Measurements from ENCODE around the gene MOXD1.

The MOXD1 gene

GRCh38 chr6:132400883-132401617 is at the start of gene MOXD1:
Gene MOXD1 (minus strand): TSS chr6:132401475. CDS start chr6:132401426, 49 bp downstream.
- DNase-seq: no peak

DNA sequence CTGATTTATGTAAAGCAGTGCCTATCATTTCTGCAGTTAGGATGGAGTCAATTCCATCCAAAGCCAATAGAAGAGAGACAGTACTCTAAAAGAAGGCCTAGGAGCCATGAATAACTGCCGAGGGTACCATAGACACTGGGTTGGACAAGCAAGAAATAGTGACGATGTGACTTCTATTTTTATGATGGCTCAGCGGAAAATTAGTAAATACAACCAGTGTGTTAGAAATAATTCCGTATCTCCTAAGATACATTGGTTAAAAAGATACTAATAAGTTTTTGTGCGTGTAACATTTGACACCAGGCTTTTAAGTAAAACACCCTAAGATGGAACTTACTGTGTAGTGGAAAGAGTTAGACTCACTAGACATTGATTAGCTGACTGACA is 45.6 kb upstream of the MOXD1 start:
- DNase-seq: no peak

DNA sequence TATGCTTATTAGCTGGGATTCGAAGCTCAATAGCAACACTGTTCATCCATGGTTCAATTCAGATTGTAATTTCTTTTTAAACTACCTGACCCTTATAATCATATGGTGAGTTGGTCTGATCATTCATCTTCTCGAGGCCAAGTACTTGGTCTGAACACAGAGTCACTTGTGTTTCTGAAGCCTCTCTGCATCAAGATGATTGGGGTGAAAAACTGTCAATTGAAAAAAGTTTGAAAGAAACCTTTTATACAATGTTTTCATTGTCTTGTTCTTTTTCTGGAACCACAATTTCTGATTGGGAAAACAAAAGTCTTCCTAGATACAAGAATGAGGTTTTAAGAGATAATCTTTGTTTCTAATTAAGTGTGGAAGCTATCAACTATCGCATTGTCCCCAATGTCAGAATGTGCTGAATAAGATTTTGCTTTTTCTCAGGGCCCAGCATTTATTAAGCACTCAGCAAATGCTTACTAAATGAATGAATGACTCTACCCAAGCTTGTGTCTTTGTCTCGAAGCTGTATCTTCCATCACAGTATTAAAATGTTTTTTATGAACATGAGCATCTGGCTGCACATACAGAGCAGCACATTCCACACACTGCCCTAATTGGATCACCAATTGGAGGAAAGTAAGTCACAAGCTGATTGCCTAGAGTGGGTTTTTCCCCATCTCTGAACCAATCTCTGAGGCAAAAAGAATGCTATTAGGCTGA is 45.0 kb upstream of the MOXD1 start:
- no peak for DNase-seq

DNA sequence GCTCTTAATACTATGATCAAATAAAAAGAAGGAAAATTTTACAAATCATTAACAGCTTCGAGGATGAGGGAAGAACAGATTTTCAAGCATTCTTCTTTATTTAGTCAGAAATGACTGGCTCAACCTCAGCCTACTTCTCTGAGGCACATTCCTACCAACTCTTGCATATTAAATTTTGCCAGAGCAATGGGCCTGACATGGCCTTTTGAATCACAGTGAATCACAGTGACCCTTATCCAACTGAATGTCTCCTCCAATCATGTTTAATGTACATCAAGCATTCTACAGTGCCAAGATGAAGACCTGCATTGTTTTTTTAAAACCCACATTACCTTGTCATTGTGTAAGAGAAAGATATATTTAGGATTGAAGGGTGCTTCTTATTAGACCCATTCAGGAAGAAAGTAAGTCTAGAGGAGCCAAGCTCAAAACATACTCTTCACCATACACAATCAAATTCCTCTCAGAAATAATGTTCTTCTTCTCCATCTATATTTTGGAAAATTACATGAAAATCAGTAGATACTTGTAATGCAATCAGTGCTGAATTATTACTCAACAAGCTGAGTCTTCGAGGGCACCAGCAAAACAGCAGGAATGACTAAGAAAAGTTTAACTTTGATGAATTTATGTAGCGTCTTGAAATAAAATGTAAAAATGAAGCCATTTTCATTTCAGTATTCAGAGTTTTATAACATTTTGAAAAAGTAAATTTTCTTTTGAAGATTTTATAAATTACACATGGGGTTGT is 44.1 kb upstream of the MOXD1 start:
- DNase-seq: no peak

DNA sequence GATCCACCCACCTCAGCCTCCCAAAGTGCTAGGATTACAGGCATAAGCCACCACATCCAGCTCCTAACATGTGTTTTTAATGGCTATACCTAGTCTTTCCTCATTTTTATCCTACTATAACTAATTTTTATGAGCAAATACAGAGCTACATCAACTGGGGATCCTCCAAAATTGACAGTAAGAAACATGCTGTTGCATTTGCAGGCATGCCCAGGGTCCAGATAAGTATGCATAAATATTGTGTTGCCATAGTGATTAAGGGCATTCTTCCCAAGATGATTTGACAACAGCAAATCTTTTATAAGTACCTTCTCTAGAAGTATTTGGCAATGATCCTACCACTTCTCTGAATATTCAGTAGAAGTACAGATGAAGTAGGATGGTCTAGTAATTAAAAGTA is 41.9 kb upstream of the MOXD1 start:
- DNase-seq: no peak

- DNase-seq: no peak
Measured at GRCh38 chr6:132430110-132430509, 28.8 kb upstream of the MOXD1 start.

DNA sequence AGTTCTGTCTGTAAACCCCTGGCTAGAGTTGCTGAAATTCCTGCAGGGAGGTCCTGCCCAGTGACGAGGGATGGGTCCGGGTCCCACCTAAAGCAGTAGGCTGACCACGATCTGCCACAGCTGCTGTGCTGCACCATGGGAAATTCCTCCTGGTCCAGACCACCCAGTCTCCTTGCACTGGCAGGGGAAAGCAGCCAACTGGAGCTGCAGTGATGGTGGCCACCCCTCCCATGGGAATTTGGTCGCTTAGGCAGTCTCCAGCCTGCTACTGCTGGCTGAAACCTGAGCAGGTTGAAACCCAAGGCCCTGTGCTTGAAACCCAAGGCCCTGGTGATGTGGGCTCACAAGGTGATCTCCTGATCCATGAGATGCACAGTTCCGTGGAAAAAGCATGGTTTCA is 23.9 kb upstream of the MOXD1 start:
- DNase-seq: no peak

- no peak for DNase-seq
Measured at GRCh38 chr6:132423839-132424238, 22.6 kb upstream of the MOXD1 start.

GRCh38 chr6:132418235-132418965 is 17.1 kb upstream of the MOXD1 start:
- DNase-seq: no peak

DNA sequence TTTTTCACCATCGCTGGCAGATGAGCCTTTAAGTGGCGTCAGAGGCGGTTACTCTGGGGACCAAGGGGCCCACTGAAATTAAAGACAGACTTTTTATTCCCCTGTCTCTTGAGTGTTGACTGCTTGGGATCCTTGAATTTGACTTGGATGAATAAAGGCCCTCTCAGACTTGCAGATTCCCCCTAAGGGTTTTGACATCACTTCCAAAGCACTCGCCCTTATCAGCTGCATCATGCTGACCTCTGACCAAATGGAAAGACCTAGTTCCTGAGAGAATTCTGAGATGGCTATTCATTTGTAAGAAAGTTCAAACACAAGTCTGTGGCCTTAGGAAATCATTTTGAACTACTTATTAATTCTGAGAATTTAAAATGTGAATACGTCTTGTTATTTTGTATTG is 13.5 kb upstream of the MOXD1 start:
- no peak for DNase-seq

DNA sequence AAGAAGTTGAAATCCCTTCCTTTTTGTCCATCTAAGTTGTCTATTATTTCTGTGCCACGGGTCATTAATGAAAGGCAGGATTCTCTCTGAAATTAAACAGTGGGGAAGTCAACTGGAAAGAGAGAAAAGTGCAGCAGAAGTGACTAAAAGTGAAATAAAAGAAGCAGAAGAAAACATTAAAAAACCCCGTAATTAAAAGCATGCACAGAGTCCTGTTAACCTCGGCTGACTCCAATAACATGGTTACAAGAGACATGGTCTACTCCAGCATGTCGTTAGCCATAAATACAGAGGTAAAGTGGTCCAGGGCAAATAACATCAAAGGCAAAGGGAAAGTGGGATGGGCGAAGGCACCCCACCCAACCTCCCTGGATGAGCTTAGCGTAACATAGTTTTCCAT is 13.0 kb upstream of the MOXD1 start:
- DNase-seq: no peak

GRCh38 chr6:132413499-132413802 is 12.2 kb upstream of the MOXD1 start:
- DNase-seq: no peak

DNA sequence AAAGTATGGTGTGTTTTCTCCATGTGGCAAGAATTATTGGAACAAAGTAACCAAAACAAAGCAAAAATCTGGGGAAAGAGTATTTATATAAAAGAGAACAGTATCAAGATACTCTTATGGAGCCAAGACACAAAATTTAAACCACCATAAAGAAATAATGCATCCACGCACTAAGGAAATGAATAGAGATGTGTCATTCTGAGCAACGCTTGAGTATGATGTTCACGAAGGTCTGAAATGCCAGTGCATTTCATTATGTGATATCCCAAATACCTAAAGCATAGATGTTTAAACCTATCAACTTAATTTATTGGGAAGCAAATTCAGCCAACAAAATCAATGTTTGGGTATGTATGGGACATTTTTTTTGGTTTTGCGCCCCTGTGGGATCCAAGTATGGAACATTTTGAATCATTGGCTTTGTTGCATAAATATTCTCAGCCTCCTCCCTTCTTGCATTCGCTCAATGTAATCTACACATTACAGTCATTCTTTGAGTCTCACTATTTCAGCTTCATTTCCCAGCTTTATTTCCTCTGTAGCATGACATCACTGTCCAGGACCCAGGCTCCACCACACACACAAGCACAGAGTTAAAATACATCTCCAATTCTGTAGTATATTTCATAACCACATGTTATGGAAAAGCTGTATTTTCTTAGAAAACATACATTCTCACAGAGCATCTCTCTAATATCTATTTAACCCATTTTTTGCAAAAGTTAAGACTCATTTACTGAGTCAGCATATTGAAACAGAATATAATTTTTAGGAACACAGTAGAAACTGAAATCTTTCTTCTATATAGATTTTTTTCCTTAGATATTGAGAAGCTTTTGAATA is 11.6 kb upstream of the MOXD1 start:
- DNase-seq: no peak

DNA sequence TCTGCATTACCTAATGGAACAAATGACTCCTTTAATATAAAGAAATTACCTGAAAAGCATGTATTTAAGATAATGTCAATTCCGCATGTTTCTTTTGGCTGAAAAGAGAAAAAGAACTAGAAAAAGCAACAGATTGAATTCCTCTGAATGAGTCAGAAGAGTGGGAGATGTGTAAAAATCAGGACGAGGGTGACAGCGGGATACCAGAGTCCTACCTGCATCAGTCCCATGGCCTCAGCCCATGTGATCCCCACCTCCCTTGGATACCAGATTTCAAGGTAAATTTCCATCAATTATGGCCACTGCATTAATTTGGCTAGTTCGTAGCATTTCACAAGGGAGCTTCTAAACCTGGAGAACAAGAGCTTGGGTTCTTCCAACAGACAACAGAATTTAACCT is 10.0 kb upstream of the MOXD1 start:
- DNase-seq: no peak

GRCh38 chr6:132410830-132411229 is 9.6 kb upstream of the MOXD1 start:
- DNase-seq: no peak

- DNase-seq: no peak
Measured at GRCh38 chr6:132405143-132405915, 4.1 kb upstream of the MOXD1 start.

DNA sequence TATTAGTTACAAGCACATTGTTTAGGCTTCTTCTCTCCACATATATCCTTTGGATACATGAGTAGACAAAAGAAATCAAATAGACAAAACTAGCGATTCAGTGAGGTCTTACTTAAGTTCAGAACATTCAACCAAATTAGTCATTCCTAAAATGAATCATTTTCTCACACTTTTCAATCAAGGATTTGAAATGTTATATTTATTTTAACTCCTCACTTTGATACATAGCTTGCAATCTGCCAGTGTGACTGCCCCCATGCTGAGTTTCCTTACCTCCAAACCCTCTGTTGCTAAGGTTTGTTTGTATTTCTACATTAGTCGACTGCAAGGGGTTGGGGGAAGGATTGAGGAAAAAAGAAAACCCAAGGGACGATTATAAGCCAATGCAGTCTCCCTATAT is 3.5 kb upstream of the MOXD1 start:
- DNase-seq: no peak

GRCh38 chr6:132404330-132404729 is 3.1 kb upstream of the MOXD1 start:
- no peak for DNase-seq

DNA sequence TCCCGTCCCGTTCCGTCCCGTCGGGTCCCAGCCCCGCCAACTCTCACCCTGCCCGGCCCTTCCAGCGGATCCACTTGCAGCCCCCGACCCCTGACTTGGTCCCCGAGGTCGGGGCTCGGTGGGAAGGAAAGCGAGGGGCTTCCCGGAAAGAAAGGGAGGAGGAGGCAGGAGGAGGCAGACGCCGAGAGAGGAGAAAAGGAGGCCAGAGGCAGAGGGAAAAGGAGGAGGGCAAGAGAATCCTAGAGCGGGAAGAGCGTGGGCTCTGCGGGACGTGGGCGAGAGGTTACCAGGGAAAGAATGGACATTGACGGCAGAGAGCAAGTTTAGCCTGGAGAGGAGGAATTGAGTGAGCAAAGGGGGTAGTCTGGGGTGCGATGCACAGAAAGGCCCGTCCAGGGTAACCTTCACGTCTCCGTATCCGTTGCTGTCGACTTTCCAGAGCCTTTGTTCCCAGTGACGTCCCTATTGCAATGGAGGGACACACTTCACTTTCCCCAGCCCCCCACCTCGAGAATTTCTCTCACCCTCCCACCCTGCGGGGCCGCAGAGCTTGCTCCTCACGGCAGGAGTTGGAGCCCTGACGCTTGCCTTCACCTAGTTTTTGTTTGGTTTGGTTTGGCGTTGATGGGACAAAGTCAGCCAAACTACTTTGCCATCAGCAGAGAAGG is 477 bp upstream of the MOXD1 start:
- no peak for DNase-seq

DNA sequence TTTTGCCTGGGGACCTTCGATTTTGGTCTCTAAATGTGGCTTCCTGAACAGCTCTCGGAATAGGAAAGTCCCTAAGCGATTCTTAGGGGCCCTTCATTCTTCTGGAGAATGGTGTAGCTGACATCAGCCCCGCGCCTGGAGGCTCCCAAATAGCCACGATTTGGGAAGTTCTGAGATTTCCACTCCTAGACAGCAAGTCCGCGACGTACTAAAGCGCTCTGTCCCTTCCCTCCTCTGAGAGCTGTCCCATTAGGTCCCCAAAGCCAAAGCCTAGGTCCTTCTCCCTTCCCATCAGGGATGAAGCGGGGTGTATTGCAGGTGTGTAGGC is 756 bp downstream of the MOXD1 start:
- no peak for DNase-seq

- DNase-seq: no peak
Measured at GRCh38 chr6:132399376-132400074, 1.8 kb downstream of the MOXD1 start.
